NCI-H2029 (cell line): ENCODE data around the gene UGDH.

Experiments
- DNase-seq: peaks from one replicate; lab custom pipeline; 2025; lab: John Stamatoyannopoulos, UW

UGDH gene

GRCh38 chr4:39452860-39453587 lies 74.2 kb downstream of the UGDH start:
- no peak for DNase-seq

GRCh38 chr4:39452153-39452859 lies 74.9 kb downstream of the UGDH start:
- DNase-seq, result no peak

- DNase-seq, result no peak
Measured at GRCh38 chr4:39451423-39452023, 75.7 kb downstream of the UGDH start.

GRCh38 chr4:39450618-39451017 lies 76.6 kb downstream of the UGDH start:
- DNase-seq, result no peak
